Uterus (tissue), 2 donors: Measurements from ENCODE around the gene BTBD9.

Source experiments
- CTCF ChIP-seq, 4 experiments: fragments of 200-600 bp in 2 of 4; fragments of 450-650 bp in 2 of 4; sonication (generic) in 2 of 4; IDR thresholded peaks; one replicate each; pipeline ENCODE4 v1.5.1; 2016 to 2019; ENCODE audit warnings: antibody characterized with exemption in 4 of 4, mild to moderate bottlenecking in 2 of 4, moderate library complexity in 1 of 4
- POLR2A ChIP-seq, 2 donors: fragments of 450-650 bp; IDR thresholded peaks; one replicate each; pipeline ENCODE4 v1.6.1; 2016; ENCODE audit warnings: antibody characterized with exemption in 2 of 2, mild to moderate bottlenecking in 1 of 2, moderate library complexity in 1 of 2

GRCh38 chr6:38320843-38321242 lies 318.9 kb downstream of the BTBD9 start:
- TF ChIP-seq CTCF (IDR thresholded peaks at IDR 0.05) (no peak), POLR2A (IDR thresholded peaks at IDR 0.05) (no peak)
